Keratinocyte (primary cell): ENCODE results near the gene PRR16. TPM values are rescaled to one million over a fixed set of nuclear protein-coding genes. Genes with fewer than 3 reads are reported as not detected.

Source experiments
- DNase-seq: peaks from one replicate; pipeline ENCODE4 v3.0.0-alpha.2; 2011; ENCODE audit warnings: low read depth, missing footprints, low spot score
- FAIRE-seq: peaks from 2 replicates; lab custom pipeline; 2011; peaks lifted over from hg19 to GRCh38; lab: Jason Lieb, UNC
- H2AFZ ChIP-seq: 2 replicates; pipeline ENCODE4 v1.6.0; 2012; ENCODE audit warnings: low read length, control low read depth, inconsistent platforms; ENCODE audit not compliant: control insufficient read depth
- H3K27ac ChIP-seq: 2 replicates; pipeline ENCODE4 v1.5.1; 2011; ENCODE audit warnings: low read length; ENCODE audit not compliant: control insufficient read depth, insufficient read depth
- H3K27me3 ChIP-seq: 3 replicates; pipeline ENCODE4 v1.6.0; 2011; ENCODE audit warnings: low read length; ENCODE audit not compliant: control insufficient read depth, insufficient read depth; ENCODE audit errors: extremely low read depth
- H3K36me3 ChIP-seq, 2 experiments: 2 replicates in 1 of 2; 3 replicates in 1 of 2; pipeline ENCODE4 v1.5.1; 2011; ENCODE audit warnings: low read length in 2 of 2, mild to moderate bottlenecking in 1 of 2; ENCODE audit not compliant: control insufficient read depth in 2 of 2, insufficient read depth in 2 of 2; ENCODE audit errors: extremely low read depth in 1 of 2
- H3K4me1 ChIP-seq: 3 replicates; pipeline ENCODE4 v1.5.1; 2011; ENCODE audit warnings: low read length; ENCODE audit not compliant: control insufficient read depth, insufficient read depth; ENCODE audit errors: extremely low read depth
- H3K4me2 ChIP-seq: 3 replicates; pipeline ENCODE4 v1.6.0; 2011; ENCODE audit warnings: low read depth, low read length; ENCODE audit not compliant: control insufficient read depth, insufficient read depth; ENCODE audit errors: extremely low read depth
- H3K4me3 ChIP-seq, 3 experiments: fragments of 200-600 bp in 1 of 3; sonication (generic) in 1 of 3; 2 replicates in 2 of 3; 3 replicates in 1 of 3; pipeline ENCODE4 v1.5.1; 2011 to 2016; ENCODE audit warnings: low read length in 3 of 3, mild to moderate bottlenecking in 3 of 3, control low read depth in 2 of 3, inconsistent platforms in 1 of 3, low read depth in 1 of 3, mixed read lengths in 1 of 3, mixed run types in 1 of 3, moderate library complexity in 1 of 3; ENCODE audit not compliant: control insufficient read depth in 2 of 3, insufficient read depth in 2 of 3; ENCODE audit errors: extremely low read depth in 1 of 3
- H3K79me2 ChIP-seq: 2 replicates; pipeline ENCODE4 v1.6.0; 2012; ENCODE audit warnings: low read length; ENCODE audit not compliant: control insufficient read depth, insufficient read depth
- H3K9ac ChIP-seq: 3 replicates; pipeline ENCODE4 v1.6.0; 2011; ENCODE audit warnings: low read length; ENCODE audit not compliant: control insufficient read depth, insufficient read depth; ENCODE audit errors: extremely low read depth
- H3K9me1 ChIP-seq: 3 replicates; pipeline ENCODE4 v1.6.0; 2011; ENCODE audit warnings: low read length; ENCODE audit not compliant: control insufficient read depth, insufficient read depth; ENCODE audit errors: extremely low read depth
- H3K9me3 ChIP-seq: 2 replicates; pipeline ENCODE4 v1.5.1; 2012; ENCODE audit warnings: low read depth, low read length; ENCODE audit not compliant: control insufficient read depth
- H4K20me1 ChIP-seq: 3 replicates; pipeline ENCODE4 v1.6.0; 2011; ENCODE audit warnings: low read length; ENCODE audit not compliant: control insufficient read depth, insufficient read depth; ENCODE audit errors: extremely low read depth
- CTCF ChIP-seq, 3 experiments: IDR thresholded peaks in 1 of 3; conservative IDR thresholded peaks in 1 of 3; optimal IDR thresholded peaks in 1 of 3; 2 replicates in 2 of 3; 3 replicates in 1 of 3; pipeline versions ENCODE3 to v1.5.1; 2011; ENCODE audit warnings: low read length in 3 of 3, mild to moderate bottlenecking in 3 of 3, moderate library complexity in 2 of 3, control low read depth in 1 of 3, inconsistent platforms in 1 of 3; ENCODE audit not compliant: insufficient read depth in 2 of 3; ENCODE audit errors: extremely low read depth in 1 of 3
- EZH2 ChIP-seq: IDR thresholded peaks from one replicate; pipeline ENCODE4 v1.6.1; 2012; ENCODE audit warnings: inconsistent platforms, mild to moderate bottlenecking, low read length, moderate library complexity
- dilution Hi-C: fragments of 300-500 bp; cut with MboI; formaldehyde crosslinking; loops from one replicate; pipeline ENCODE4 v1.7.0; 2020; ENCODE audit warnings: low sequenced_read_pairs; ENCODE audit not compliant: extremely low pct_ligation_motif_present
- polyA plus RNA-seq, 5 experiments: library from polyadenylated mRNA; depleted of rRNA in 3 of 5; stranded (reverse) in 3 of 5; stranded (forward) in 1 of 5; unstranded in 1 of 5; fragments of >200 nt; gene quantifications; 1 replicate in 1 of 5; 2 replicates in 3 of 5; 3 replicates in 1 of 5; pipeline versions ENCODE4 v1.2.1 to v1.2.3, GENCODE V29; 2011 to 2012; ENCODE audit warnings: missing spikeins in 2 of 5, low read depth in 1 of 5, low replicate concordance in 1 of 5

The PRR16 gene
- polyA plus RNA-seq, 1 donor (not counting 4 experiments of a cell fraction or from before 2014, with no cell fraction given) = 0.05 TPM

- H3K9me3 ChIP-seq = no peaks in the 10 kb centered on the region
- no peaks in the 10 kb centered on the region for H3K4me1 ChIP-seq
- FAIRE-seq (no peak), DNase-seq (no peak)
- dilution Hi-C loops = no loop called here
- TF ChIP-seq EZH2 (no peak), CTCF (optimal IDR thresholded peaks at IDR 0.05 in 1 of 3, IDR thresholded peaks at IDR 0.05 in 1 of 3, conservative IDR thresholded peaks at IDR 0.05 in 1 of 3; ENCODE audit: extremely low read depth in 1 of 3, insufficient read depth in 2 of 3, low read length in 3 of 3) (no peak)
- no peak overlapping the region for H3K9ac ChIP-seq
- no peak overlapping the region for H2AFZ ChIP-seq
- H3K79me2 ChIP-seq = no peaks in the 10 kb centered on the region
- H3K27ac ChIP-seq = no peak overlapping the region
- H3K36me3 ChIP-seq = no peaks in the 10 kb centered on the region
- H3K4me2 ChIP-seq = no peak overlapping the region
- no peaks in the 10 kb centered on the region for H3K27me3 ChIP-seq
- no peaks in the 10 kb centered on the region for H3K9me1 ChIP-seq
- no peaks in the 10 kb centered on the region for H4K20me1 ChIP-seq
- no peak overlapping the region for H3K4me3 ChIP-seq
These were observed 20.5 kb upstream of the PRR16 start for GRCh38 chr5:120443607-120444006.

- Histone ChIP-seq H3K9me3 (no peaks in the 10 kb centered on the region), H4K20me1 (no peaks in the 10 kb centered on the region), H3K27me3 (no peaks in the 10 kb centered on the region), H3K4me2 (no peak overlapping the region), H3K4me1 (no peaks in the 10 kb centered on the region), H3K4me3 (no peak overlapping the region), H3K79me2 (no peaks in the 10 kb centered on the region), H3K36me3 (no peaks in the 10 kb centered on the region), H3K9ac (no peak overlapping the region), H3K9me1 (no peaks in the 10 kb centered on the region), H2AFZ (no peak overlapping the region), H3K27ac (no peak overlapping the region)
- TF ChIP-seq CTCF (optimal IDR thresholded peaks at IDR 0.05 in 1 of 3, IDR thresholded peaks at IDR 0.05 in 1 of 3, conservative IDR thresholded peaks at IDR 0.05 in 1 of 3; ENCODE audit: extremely low read depth in 1 of 3, insufficient read depth in 2 of 3, low read length in 3 of 3) (no peak), EZH2 (no peak)
- dilution Hi-C loops = no loop called here
- FAIRE-seq = no peak
- no peak for DNase-seq
These were observed 18.0 kb upstream of the PRR16 start for GRCh38 chr5:120446068-120446492.
